A673 (cell line): ENCODE results near the gene DENND4C.

Source experiments
- EZH2 ChIP-seq: fragments of 200-600 bp; sonication (generic); IDR thresholded peaks from 2 replicates; pipeline ENCODE4 v1.6.1; 2017; ENCODE audit warnings: borderline replicate concordance, low read depth, mild to moderate bottlenecking, mixed read lengths, antibody characterized with exemption, low read length; ENCODE audit not compliant: poor library complexity, severe bottlenecking
- TF ChIP-seq, protein P1 (sequence below): fragments of 300-800, 200-600 bp; sonication (generic); conservative IDR thresholded peaks from 2 replicates; pipeline ENCODE4 v1.5.1; 2017; ENCODE audit warnings: low read depth, mild to moderate bottlenecking, antibody characterized with exemption, low read length, moderate library complexity, mixed read lengths

DNA sequence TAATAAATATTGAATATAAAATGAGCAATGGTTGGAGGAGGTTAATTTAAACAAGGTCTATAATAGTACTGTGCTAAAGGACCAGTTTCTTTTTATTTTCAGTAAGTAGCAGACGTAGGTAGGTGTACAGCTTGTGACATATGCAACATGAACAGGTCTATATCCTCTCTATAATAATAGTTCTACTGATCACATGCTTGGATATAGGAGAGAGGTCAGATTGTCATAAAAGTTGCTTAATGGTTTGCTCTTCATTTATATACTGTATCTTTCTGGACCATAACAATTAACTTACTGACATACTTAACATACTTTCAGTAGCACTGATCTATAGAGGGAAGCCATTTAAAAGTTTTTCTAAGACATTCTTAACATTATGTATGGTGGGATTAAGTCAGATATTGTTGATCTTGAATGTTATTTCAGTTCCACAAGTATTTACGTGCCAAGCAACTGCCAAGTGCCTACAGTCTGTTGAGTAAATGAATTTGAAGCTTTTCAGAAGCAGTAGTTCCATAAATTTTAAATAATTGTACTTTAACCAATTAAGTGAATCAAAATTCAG is 68.0 kb downstream of the DENND4C start:
- TF ChIP-seq, protein P1, sequence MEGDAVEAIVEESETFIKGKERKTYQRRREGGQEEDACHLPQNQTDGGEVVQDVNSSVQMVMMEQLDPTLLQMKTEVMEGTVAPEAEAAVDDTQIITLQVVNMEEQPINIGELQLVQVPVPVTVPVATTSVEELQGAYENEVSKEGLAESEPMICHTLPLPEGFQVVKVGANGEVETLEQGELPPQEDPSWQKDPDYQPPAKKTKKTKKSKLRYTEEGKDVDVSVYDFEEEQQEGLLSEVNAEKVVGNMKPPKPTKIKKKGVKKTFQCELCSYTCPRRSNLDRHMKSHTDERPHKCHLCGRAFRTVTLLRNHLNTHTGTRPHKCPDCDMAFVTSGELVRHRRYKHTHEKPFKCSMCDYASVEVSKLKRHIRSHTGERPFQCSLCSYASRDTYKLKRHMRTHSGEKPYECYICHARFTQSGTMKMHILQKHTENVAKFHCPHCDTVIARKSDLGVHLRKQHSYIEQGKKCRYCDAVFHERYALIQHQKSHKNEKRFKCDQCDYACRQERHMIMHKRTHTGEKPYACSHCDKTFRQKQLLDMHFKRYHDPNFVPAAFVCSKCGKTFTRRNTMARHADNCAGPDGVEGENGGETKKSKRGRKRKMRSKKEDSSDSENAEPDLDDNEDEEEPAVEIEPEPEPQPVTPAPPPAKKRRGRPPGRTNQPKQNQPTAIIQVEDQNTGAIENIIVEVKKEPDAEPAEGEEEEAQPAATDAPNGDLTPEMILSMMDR: no peak
- TF ChIP-seq EZH2: no peak
